HEK293 (cell line): Measurements from ENCODE around the gene GPR157.

ENCODE experiments used
- CTCF ChIP-seq: fragments of 450-650 bp; formaldehyde crosslinking; IDR thresholded peaks from 2 replicates; pipeline ENCODE4 v1.5.1; 2016; ENCODE audit warnings: missing biosample characterization, missing genetic modification characterization
- TRIM28 ChIP-seq: IDR thresholded peaks from 2 replicates; pipeline ENCODE4 v1.6.1; 2011; ENCODE audit warnings: low read length, control low read depth, borderline replicate concordance
- YY2 ChIP-seq: fragments of 450-650 bp; formaldehyde crosslinking; IDR thresholded peaks from 2 replicates; pipeline ENCODE4 v1.5.1; 2016; ENCODE audit warnings: missing biosample characterization, missing genetic modification characterization
- ZFP3 ChIP-seq: fragments of 450-650 bp; formaldehyde crosslinking; IDR thresholded peaks from 2 replicates; pipeline ENCODE4 v1.5.1; 2016; ENCODE audit warnings: low read depth, missing biosample characterization, missing genetic modification characterization
- ZNF18 ChIP-seq: fragments of 450-650 bp; formaldehyde crosslinking; IDR thresholded peaks from 2 replicates; pipeline ENCODE4 v1.5.1; 2016; ENCODE audit warnings: missing biosample characterization, missing genetic modification characterization
- ZNF701 ChIP-seq: fragments of 450-650 bp; formaldehyde crosslinking; IDR thresholded peaks from 2 replicates; pipeline ENCODE4 v1.5.1; 2016; ENCODE audit warnings: missing biosample characterization, missing genetic modification characterization
- ZNF785 ChIP-seq: fragments of 450-650 bp; formaldehyde crosslinking; IDR thresholded peaks from 2 replicates; pipeline ENCODE4 v1.5.1; 2016; ENCODE audit warnings: missing biosample characterization, missing genetic modification characterization
- TF ChIP-seq, protein P1 (sequence below): fragments of 450-650 bp; formaldehyde crosslinking; IDR thresholded peaks from 2 replicates; pipeline ENCODE4 v1.5.1; 2016; ENCODE audit warnings: missing biosample characterization, missing genetic modification characterization
- TF ChIP-seq, protein P2 (sequence below): fragments of 450-650 bp; formaldehyde crosslinking; IDR thresholded peaks from 2 replicates; pipeline ENCODE4 v1.5.1; 2017; ENCODE audit warnings: missing biosample characterization, missing genetic modification characterization

DNA sequence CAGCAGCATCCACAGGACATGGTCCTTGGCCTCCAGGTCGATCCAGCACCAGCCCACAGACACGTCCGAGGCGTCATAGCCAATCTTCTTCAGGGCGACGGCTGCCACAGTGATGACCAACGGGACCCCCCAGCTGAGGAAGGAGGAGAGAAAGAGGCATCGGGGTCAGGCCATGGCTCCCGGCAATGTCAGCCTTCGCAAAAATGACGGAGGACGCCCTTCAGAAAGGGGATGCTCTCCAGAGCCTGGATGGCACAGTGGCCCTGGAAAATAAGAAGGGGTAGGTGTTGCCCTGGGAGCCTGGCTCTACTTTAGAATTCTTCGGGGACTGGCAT lies 17.6 kb downstream of the GPR157 start:
- TF ChIP-seq YY2 (tag by site-specific recombination): no peak
- TF ChIP-seq ZNF785: no peak
- no peak for TF ChIP-seq CTCF
- TF ChIP-seq ZNF18 (tag by site-specific recombination): no peak
- TF ChIP-seq ZNF701: no peak
- TF ChIP-seq, protein P1, sequence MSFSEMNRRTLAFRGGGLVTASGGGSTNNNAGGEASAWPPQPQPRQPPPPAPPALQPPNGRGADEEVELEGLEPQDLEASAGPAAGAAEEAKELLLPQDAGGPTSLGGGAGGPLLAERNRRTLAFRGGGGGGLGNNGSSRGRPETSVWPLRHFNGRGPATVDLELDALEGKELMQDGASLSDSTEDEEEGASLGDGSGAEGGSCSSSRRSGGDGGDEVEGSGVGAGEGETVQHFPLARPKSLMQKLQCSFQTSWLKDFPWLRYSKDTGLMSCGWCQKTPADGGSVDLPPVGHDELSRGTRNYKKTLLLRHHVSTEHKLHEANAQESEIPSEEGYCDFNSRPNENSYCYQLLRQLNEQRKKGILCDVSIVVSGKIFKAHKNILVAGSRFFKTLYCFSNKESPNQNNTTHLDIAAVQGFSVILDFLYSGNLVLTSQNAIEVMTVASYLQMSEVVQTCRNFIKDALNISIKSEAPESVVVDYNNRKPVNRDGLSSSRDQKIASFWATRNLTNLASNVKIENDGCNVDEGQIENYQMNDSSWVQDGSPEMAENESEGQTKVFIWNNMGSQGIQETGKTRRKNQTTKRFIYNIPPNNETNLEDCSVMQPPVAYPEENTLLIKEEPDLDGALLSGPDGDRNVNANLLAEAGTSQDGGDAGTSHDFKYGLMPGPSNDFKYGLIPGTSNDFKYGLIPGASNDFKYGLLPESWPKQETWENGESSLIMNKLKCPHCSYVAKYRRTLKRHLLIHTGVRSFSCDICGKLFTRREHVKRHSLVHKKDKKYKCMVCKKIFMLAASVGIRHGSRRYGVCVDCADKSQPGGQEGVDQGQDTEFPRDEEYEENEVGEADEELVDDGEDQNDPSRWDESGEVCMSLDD (tag by site-specific recombination): no peak
- TF ChIP-seq ZFP3 (tag by site-specific recombination): no peak
- no peak for TF ChIP-seq TRIM28
- TF ChIP-seq, protein P2, sequence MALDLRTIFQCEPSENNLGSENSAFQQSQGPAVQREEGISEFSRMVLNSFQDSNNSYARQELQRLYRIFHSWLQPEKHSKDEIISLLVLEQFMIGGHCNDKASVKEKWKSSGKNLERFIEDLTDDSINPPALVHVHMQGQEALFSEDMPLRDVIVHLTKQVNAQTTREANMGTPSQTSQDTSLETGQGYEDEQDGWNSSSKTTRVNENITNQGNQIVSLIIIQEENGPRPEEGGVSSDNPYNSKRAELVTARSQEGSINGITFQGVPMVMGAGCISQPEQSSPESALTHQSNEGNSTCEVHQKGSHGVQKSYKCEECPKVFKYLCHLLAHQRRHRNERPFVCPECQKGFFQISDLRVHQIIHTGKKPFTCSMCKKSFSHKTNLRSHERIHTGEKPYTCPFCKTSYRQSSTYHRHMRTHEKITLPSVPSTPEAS (tag by site-specific recombination): no peak
